NCI-H1048 (cell line): ENCODE results near the gene RNF186.
"Not testable (repeated sequence)": the region's sequence is repeated elsewhere in the genome, so short reads cannot be mapped to it uniquely, and the experiment has no call there.

Source experiments
- DNase-seq: peaks from one replicate; lab custom pipeline; 2025; lab: John Stamatoyannopoulos, UW

The RNF186 gene

DNA sequence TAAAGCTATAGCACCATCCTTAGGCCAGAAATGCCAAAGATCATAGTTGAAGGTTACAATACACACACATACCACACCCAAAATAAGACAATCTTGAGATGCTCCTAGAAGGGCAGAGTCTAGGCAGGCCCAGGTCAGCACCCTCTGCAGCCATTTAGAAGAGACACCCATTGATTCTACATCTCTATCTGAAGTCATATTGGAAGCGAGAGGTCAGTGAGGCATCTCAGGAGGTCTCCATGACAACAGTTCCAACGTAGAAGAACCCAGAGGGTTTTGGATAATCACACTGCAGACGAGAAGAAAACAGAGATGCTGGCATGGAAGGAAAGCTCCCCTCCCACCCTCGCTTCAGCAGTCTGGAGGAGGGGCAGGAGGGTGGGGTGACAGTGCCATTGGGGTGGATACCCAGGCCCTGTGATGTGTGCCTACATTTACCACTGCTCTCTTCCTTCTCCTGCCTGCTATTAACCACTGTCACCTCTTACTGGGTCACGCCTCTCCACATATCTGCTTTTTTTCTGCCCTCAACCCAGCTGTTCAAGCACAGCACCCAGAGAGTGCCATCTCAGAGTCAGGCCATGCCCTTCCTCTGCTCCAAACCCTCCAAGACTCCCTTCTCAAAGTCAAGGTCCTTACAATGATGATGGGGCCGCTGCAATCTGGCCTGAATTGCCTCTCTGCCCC is 21.6 kb downstream of the RNF186 start:
- DNase-seq: no peak

DNA sequence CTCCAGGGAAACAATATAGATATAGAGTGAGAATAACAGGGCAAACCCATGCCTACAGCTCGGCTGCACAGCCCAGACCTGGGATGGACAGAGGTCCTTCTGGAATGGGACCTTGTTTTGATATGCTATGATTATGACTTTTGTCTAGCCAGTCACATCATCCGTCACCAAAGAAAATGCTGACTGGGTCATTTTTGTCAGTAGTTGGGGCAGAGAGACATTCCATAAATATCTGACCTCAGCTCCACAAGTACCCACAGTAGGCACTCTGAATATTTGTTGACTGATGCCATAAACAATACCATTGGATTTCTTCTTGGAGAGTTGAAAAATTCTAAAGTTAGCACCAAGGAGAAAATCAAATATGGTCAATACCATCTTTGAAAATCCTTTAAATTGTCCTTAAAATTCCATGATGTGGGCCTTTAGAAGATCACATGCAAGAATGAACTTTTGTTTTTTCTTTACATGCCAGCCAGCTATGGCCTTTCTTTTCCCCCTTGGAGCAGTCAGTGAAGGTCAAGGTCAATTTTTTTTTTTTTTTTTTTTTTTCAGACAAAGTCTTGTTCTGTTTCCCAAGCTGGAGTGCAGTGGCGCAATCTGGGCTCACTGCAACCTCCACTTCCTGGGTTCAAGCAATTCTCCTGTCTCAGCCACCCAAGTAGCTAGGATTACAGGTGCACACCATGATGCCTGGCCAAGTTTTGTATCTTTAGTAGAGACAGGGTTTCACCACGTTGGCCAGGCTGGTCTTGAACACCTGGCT is 22.7 kb downstream of the RNF186 start:
- DNase-seq: no peak

DNA sequence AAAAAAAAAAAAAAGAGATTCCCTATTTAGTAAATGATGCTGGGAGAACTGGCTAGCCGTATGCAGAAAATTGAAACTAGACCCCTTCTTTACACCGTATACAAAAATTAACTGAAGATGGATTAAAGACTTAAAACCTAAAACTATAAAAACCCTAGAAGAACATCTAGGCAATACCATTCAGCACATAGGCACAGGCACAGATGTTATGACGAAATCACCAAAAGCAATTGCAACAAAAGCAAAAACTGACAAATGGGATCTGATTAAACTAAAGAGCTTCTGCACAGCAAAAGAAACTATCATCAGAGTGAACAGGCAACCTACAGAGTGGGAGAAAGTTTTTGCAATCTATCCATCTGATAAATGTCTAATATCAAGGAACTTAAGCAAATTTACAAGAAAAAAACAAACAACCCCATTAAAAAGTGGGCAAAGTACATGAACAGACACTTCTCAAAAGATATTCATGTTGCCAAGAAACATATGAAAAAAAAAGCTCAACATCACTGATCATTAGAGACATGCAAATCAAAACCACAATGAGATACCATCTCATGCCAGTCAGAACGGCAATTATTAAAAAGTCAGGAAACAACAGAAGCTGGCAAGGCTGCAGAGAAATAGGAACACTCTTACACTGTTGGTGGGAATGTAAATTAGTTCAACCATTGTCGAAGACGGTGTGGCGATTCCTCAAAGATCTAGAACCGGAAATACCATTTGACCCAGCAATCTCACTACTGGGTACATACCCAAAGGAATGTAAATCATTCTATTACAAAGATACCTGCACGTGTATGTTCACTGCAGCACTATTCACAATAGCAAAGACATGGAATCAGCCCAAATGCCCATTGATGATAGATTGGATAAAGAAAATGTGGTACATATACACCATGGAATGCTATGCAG is 24.8 kb downstream of the RNF186 start:
- DNase-seq: not testable (repeated sequence)

DNA sequence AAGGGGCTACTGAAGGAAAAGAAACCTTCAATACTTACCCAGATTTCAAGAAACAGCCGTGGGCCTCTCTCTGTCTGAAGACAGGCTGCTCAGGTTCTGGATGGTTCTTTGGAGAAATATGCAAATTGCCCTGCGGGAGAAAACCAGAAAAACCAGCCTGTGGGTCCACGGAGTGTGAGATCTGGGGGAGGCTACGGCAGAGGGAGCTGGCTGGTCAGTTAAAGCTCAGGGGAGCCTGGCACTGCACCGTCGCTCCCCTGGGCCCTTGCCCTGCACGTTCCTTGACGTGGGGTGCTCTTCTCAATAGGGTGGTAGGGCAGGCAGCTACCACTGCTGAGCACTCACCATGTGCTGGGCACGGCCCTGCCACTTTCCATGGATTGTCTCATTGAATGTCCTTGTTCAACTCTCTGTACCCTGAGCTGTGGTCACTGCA is 28.1 kb downstream of the RNF186 start:
- DNase-seq: no peak

DNA sequence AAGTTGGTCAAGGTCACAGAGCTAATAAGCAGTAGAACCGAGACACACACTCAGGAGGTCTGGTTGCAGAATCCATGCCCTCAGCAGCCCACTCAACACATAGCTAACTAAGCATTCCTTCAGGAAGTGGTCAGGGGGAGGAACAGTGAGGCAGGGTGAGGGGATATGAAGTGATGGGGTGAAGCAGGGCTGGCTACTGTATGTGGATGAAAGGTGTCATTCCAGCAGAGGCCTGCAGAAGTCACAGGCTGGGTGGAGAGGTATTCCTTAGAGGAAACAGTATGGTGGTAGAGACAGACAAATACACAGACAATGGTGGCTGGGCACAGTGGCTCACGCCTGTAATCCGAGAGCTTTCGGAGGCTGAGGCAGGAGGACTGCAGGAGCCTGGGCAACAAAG is 29.4 kb downstream of the RNF186 start:
- DNase-seq: no peak

DNA sequence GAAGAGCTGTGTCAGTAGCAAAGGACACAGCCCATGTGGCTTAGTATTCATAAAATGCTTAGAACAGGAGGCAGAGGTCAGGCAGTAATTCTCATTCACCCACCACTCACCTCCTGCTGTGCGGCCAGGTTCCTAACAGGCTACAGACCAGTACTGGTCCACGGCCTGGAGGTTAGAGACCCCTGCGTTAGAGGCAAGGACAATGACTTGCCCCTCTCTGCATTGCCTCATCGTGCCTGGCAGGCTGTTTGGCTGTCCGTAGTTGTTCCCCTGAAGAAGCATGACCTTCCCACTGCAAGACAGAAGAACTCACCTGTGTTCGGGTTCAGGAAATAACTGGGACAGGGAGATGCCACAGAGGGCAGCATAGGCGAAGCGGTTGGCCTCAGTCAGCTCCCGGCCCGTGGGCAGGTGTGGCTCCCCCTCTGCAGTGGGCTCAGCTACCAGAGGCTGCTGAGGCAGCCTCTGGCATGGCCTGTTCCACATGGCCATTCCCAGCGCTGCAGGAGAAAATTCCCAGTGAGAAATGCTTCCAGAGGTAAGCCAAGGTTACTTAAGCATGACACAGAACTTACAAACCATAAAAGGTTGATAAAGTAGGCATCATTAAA is 34.7 kb downstream of the RNF186 start:
- DNase-seq: no peak

DNA sequence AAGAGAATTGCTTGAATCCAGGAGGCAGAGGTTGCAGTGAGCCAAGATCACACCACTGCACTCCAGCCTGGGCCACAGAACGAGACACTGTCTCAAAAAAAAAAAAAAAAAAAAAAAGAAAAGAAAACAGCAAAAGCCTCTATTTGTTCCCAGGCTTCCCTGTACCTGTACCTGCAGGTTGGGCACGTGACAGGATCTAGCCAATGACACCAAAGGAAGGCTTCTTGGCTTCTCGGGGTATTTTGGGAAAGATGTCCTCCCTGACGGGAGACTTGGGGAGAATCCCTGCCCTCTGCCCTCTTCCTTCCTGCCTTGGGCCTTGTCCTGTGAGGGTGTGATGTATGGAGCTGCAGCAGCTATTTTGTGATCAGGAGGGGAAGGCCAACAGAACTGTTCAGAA is 38.1 kb downstream of the RNF186 start:
- DNase-seq: no peak

DNA sequence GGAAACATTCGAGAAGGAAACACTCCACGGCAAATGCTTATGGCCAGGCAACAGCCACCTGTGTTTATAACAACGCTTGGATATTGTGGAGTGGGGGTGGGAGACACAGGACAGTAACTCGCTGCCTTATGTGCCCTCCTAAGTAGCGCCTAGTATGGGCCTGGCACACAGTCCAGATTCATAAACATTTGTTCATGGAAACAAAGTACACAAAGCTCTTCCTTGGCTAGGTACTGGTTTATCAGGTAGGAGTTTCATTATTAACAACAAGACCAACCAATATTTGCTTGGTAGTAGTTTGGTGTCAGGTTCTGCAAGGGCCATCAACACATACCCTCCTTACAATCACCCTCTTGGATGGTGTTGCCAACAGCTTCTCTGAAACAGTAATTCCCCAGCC is 38.8 kb downstream of the RNF186 start:
- no peak for DNase-seq

DNA sequence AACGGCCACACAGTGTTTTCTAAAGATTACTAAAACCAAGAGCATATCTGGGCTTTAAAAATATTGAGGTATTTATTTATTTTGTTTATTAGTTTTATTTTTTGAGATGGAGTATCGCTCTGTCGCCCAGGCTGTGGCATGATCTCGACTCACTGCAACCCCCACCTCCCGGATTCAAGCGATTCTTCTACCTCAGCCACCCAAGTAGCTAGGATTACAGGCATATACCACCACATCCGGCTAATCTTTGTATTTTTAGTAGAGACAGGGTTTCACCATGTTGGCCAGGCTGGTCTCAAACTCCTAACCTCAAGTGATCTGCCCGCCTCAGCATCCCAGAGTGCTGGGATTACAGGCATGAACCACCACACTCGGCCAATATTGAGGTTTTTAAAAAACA is 39.3 kb downstream of the RNF186 start:
- no peak for DNase-seq

DNA sequence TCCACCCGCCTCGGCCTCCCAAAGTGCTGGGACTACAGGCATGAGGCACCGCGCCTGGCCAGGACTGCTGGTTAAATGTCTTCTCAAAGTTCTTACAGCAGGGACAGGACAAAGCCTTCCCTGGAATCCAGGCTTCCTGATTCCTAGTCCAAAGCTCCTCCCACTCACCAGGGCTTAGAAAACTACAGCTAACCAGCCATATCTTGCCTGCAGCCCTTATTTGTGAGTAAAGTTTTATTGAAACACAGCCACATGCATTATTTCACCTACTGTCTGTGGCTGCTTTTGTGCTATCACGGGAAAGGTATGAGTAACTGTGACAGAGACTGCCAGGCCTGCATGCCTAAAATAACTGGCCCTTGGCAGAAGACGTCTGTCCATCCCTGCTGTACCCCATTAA is 39.8 kb downstream of the RNF186 start:
- DNase-seq: no peak

DNA sequence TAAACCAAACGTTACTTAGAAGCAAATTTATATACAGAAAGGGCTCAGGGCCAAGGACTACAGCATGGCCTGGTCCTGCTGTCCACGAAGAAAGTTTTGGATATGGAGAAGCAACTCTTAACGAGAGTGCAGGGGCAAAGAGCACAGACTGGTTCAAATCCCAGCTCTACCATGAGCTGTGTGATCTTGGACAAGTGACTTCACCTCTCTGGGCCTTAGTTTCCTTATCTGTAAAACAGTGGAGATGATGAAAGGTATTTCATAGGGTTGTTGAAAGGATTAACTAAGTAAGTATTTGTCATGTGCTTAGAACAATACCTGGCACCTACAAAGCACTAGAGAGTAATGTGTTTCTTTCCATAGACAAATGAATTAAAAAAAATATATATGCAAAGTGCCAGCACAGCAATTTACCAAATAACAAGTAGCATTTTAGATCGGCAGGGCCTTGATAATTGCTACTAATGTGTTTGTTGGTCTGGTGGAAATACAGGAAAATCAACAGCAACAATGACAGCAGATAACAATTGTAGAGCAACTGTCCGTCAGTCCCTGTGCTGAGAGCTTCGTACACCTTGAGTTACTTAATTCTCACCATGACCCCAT is 40.8 kb downstream of the RNF186 start:
- no peak for DNase-seq

DNA sequence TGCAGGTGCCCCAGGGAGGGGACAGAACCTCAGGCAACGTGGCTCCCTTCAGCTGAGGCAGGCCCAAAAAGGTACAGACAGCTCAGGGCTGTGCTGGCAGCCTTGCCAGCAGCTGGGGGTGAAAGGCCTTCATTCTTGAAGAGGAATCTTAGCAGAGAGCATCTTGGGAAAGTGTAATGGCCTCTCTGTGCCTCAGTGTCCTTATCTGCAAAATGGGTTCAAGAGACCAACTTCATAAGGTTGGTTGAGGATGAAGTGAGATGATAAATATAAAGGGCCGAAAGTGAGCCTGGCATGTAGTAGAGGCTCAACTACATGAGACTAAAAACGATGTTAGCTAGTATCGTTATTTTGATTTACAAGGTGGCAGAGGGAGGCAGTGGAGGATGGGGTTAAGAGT is 41.6 kb downstream of the RNF186 start:
- DNase-seq: no peak

DNA sequence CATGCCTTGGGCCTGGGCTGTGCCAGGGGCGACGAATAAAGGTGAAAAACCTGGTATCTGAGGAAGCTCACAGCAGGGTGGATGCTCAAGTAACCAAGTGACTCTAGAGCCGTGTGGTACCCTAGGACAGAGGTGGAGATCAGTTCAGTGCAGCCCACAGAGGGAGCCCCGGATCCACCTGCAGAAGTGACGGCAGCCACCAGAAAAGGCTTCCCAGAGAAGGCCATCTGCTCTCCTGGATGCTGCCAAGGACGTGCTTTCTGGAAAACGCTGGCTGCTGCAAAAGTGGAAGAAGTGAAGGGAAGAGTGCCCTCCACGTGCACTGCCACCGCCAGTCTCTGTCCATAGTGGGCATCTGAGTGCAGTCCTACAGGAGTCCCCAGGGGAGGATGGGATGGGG is 43.0 kb downstream of the RNF186 start:
- no peak for DNase-seq

DNA sequence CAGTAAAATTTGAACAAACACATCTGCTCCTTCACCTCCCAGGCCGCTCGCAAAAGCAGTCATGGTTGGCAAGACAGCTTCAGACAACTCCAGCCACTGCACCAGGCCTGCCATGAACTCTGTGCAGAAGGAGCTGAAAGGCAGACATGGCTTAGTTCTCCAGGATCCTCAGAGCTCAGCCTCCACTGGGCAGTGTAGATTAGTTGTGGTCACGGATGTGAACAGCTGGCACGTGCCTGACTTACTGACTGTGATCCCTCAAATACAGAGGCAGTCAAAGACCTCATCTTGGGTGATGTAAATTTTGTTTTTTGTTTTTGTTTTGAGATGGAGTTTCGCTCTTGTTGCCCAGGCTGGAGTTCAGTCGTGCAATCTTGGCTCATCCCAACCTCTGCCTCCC is 43.7 kb downstream of the RNF186 start:
- DNase-seq: no peak

DNA sequence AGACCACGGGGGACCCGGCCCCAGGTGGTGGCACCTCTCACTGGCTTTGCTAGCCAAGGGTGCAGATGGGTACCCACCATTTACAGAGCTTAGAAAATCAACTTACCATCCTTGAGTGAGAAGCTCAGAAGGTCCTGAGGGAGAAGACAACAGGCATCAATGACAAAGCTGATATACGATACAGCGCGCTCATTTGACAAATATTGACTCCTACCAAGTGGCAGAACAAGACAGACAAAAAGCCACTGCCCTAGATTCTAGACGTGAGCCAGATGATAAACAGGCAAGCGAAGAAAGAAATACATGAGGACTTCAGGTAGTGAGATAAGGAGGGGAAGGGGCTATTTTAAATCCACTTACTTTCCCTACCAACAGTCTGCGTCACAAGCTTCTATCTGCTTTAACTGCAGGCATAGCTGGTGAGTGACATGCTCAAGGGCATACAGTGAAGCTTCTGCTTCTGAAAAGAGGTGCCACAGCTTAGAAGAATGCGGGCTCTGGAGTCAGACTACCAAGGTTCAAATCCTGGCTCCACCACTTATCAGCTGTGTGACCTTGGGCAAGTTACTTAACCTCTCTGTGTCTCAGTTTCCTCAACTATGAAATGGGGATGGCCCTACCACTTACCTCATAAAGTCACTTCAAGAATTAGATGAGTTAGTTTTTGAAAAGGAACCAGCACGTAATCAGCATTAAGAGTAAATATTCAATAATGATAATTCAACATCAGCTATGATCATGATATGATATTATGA is 44.5 kb downstream of the RNF186 start:
- no peak for DNase-seq

DNA sequence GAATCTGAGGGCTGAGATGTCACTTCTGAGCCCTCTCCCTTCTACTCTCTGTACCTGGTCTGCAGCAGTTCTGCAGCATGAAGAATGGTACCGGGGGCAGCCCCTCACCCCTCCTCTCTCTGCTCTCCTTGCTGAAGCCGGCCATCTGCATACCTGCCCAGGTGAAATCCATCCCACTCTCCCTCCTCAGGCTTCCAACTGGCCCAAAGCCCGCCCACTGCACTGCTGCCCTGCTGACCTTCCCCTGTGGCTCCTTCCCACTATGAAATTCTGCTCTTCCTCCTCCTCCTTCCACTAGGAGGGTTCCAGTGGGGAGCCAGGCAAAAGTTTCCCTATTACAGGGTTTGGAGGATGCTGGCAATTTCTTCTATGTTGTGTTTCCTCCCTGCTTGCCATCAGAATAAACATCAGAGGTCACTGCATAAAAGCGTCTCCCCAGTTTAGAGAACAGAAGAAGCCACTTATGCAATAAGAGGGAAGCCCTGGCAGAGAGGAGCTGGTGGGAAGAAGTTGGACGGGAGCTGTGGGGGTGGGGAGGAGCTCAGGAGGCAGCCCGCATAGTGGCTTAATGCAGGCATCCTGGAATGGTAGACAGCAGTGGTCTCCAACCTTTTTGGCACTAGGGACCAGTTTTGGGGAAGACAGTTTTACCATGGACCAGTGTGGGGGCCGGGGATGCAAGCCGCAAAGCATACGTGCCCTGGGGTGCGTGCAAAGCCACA is 45.7 kb downstream of the RNF186 start:
- no peak for DNase-seq

DNA sequence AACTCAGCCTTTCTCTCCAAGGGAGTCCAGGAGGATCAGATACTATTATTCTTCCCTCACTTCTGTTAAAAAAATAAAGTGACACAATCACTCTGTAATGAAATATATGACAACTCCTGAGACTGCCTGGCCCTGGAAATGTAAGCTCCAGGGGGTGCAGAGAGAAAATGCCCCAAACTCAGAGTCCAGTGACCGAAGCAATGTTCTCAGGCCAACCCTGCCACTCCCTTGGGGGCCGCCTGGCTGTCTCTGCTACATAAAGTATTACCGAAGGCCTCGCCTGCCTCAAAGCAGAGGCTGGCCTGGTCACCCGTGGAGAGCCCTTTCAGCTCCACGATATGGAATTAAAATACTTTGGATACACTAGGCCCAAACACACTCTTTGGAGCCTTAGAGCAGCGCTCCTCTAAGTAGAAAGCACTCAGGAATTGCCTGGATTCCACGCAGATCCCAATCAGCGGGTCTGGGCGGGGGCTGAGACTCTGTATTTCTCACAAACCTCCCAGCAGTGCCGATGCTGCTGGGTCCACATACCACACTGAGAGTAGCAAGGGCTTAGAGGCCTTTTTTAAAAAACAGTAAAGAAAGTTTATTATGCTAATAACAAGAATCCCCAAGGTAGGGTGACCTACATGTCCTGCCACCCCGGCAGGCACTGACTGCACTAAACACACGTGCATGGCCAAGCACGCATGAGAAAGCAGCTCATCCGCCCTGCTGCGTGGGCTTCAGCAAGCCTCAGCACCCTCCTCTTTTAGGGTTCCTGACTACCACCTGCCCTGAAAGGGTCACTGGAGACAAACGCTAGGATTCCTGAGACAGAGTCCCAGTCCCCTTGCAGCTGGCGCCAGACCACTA is 46.5 kb downstream of the RNF186 start:
- no peak for DNase-seq

DNA sequence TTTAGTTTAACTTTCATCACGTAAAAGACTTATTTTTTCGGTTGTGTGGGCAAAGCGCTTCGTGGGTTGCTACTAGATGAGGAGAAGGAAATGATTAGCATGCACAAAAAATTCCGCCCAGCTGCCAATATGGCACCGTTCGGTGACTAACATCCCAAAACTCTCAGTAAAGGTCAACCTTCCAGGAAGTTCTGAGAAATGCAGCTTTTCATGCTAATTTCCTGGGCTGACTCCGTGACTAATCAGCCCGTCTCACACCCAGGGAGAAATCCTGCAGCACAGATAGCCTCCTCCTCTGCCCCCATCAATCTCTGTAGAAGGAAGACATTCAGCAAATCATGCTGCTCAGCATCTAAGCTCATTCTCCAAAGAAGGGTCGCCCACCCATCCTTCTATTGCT is 49.5 kb downstream of the RNF186 start:
- no peak for DNase-seq

DNA sequence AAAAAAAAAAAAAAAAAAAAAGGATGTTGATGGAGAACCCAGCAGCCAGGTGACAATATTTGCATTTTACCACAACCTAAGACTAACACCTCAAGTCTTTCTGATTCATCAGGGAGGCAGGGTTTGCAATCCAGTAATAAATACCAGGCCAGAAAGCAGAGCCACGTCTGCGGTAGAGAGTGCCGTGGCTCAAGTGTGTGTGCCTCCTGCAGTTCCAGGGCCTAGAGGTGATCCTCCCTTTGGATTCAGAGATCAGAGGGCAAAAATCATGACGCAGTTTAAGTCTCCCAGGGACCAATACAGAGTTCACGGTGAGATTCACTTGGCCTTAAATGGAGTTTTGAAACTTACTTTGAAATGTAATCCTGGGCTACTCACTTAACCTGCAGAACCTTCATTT is 50.2 kb downstream of the RNF186 start:
- no peak for DNase-seq
